Endodermal cell (in vitro differentiated cells): ENCODE data around the gene RPN1. TPM values are rescaled to one million over a fixed set of nuclear protein-coding genes. Genes with fewer than 3 reads are reported as not detected.
A peak's percentile ranks its signal among the peaks of the same experiment; 100 is the strongest.

Experiments used
- DNase-seq: peaks from one replicate; pipeline ENCODE4 v3.0.0-alpha.2; 2017
- H3K27ac ChIP-seq: 2 replicates; pipeline ENCODE4 v1.5.1; 2013; ENCODE audit warnings: mild to moderate bottlenecking, low read depth, low read length, moderate library complexity
- H3K27me3 ChIP-seq: 2 replicates; pipeline ENCODE4 v1.6.1; 2013; ENCODE audit warnings: mild to moderate bottlenecking, low read length, moderate library complexity; ENCODE audit not compliant: insufficient read depth, control insufficient read depth, poor library complexity, severe bottlenecking
- H3K36me3 ChIP-seq: 2 replicates; pipeline ENCODE4 v1.7.0; 2013; ENCODE audit warnings: mild to moderate bottlenecking, low read length, moderate library complexity; ENCODE audit not compliant: control insufficient read depth, insufficient read depth
- H3K4me1 ChIP-seq: one replicate; pipeline ENCODE4 v1.7.0; 2013; ENCODE audit warnings: low read length; ENCODE audit not compliant: control insufficient read depth, insufficient read depth
- H3K4me3 ChIP-seq: 2 replicates; pipeline ENCODE4 v1.5.1; 2013; ENCODE audit warnings: mild to moderate bottlenecking, low read length, moderate library complexity
- H3K9ac ChIP-seq: 2 replicates; pipeline ENCODE4 v1.6.1; 2013; ENCODE audit warnings: mild to moderate bottlenecking, low read length, moderate library complexity; ENCODE audit not compliant: poor library complexity, severe bottlenecking; ENCODE audit errors: extremely low read depth
- H3K9me3 ChIP-seq: 2 replicates; pipeline ENCODE4 v1.6.1; 2013; ENCODE audit warnings: mild to moderate bottlenecking, low read length, moderate library complexity; ENCODE audit not compliant: control insufficient read depth
- H3K27ac Mint-ChIP-seq: 2 replicates; pipeline ENCODE4 v1.8.0; 2020; ENCODE audit warnings: mixed read lengths
- H3K27me3 Mint-ChIP-seq: 2 replicates; pipeline ENCODE4 v1.8.0; 2021; ENCODE audit warnings: mild to moderate bottlenecking, mixed read lengths; ENCODE audit not compliant: insufficient read depth
- H3K36me3 Mint-ChIP-seq: 2 replicates; pipeline ENCODE4 v1.8.0; 2020; ENCODE audit warnings: low read depth, mixed read lengths
- H3K4me1 Mint-ChIP-seq: 2 replicates; pipeline ENCODE4 v1.8.0; 2020; ENCODE audit warnings: mixed read lengths
- H3K4me3 Mint-ChIP-seq: 2 replicates; pipeline ENCODE4 v1.8.0; 2020; ENCODE audit warnings: mild to moderate bottlenecking, moderate library complexity, mixed read lengths
- H3K9me3 Mint-ChIP-seq: 2 replicates; pipeline ENCODE4 v1.8.0; 2020; ENCODE audit warnings: mild to moderate bottlenecking, mixed read lengths
- WGBS, 2 experiments: methylation state at CpG; one replicate each; pipeline versions ENCODE4 v1.1.5 to v1.1.7; 2013; ENCODE audit warnings: missing lambda C conversion rate in 2 of 2, mixed read lengths in 1 of 2; ENCODE audit not compliant: insufficient coverage in 1 of 2, insufficient read length in 1 of 2; 5-methylcytosine and 5-hydroxymethylcytosine counted together
- total RNA-seq, 2 donors: library from RNA; stranded (reverse); fragmentation: NEBNext Ultra II Directional in 1 of 2; extraction: Animal tissue kit (Norgen Biotek cat#: 25700) in 1 of 2; gene quantifications; 2 replicates in 1 of 2; 3 replicates in 1 of 2; pipeline ENCODE4 v1.2.1, GENCODE V29; 2021
- TF ChIP-seq, protein P1 (sequence below): fragments of 200-600 bp; sonication (generic); conservative IDR thresholded peaks from 2 replicates; pipeline ENCODE4 v1.5.0; 2021; ENCODE audit warnings: antibody characterized with exemption, mild to moderate bottlenecking

RPN1 gene
- total RNA-seq, 2 donors from 2014 or later = 197 to 210 TPM

GRCh38 chr3:128577711-128578110, 72.9 kb downstream of the RPN1 start:
- H3K27ac ChIP-seq = no peak overlapping the region
- no peaks in the 10 kb centered on the region for H3K36me3 Mint-ChIP-seq
- H3K27me3 Mint-ChIP-seq = no peaks in the 10 kb centered on the region
- no peaks in the 10 kb centered on the region for H3K36me3 ChIP-seq
- peaks cover 8% of the 10 kb centered on the region for H3K9me3 ChIP-seq
- H3K4me3 Mint-ChIP-seq = no peak overlapping the region
- H3K27me3 ChIP-seq = no peaks in the 10 kb centered on the region
- H3K4me3 ChIP-seq = no peak overlapping the region
- WGBS, 2 experiments = 18 to 50% methylated on average over 4 to 10 of the region's 10 CpGs
- H3K27ac Mint-ChIP-seq = peak overlapping the region; percentile 88
- no peak overlapping the region for H3K9ac ChIP-seq
- H3K4me1 ChIP-seq = peaks cover 24% of the 10 kb centered on the region
- DNase-seq = peak; percentile 85
- H3K9me3 Mint-ChIP-seq = peaks cover 13% of the 10 kb centered on the region
- H3K4me1 Mint-ChIP-seq = peaks cover 39% of the 10 kb centered on the region
- TF ChIP-seq, protein P1, sequence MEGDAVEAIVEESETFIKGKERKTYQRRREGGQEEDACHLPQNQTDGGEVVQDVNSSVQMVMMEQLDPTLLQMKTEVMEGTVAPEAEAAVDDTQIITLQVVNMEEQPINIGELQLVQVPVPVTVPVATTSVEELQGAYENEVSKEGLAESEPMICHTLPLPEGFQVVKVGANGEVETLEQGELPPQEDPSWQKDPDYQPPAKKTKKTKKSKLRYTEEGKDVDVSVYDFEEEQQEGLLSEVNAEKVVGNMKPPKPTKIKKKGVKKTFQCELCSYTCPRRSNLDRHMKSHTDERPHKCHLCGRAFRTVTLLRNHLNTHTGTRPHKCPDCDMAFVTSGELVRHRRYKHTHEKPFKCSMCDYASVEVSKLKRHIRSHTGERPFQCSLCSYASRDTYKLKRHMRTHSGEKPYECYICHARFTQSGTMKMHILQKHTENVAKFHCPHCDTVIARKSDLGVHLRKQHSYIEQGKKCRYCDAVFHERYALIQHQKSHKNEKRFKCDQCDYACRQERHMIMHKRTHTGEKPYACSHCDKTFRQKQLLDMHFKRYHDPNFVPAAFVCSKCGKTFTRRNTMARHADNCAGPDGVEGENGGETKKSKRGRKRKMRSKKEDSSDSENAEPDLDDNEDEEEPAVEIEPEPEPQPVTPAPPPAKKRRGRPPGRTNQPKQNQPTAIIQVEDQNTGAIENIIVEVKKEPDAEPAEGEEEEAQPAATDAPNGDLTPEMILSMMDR = no peak

GRCh38 chr3:128576290-128576689, 74.3 kb downstream of the RPN1 start:
- no peaks in the 10 kb centered on the region for H3K36me3 Mint-ChIP-seq
- WGBS, 2 experiments = 93 to 100% methylated on average over 4 to 10 of the region's 10 CpGs
- no peak overlapping the region for H3K27ac Mint-ChIP-seq

DNA sequence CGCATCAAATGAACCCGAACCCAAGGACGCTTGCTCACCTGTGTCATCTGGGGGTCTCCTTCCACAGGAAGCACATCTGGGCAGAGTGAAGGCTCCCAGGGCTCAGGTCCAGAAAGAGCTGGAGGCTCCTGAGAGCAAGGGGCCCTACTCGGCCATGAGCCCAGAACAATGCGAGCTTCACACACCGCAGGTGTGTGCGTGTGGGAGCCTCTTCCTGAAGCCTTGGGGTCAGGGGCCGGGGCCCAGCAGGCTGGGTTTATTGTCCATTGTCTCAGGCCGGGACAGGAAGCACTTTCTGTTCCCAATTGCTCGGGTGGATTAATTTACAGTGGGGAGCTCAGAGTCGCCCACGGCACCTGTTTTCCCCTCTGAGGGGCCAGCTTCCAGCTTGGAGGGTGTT, 74.8 kb downstream of the RPN1 start:
- peaks cover 30% of the 10 kb centered on the region for H3K4me1 Mint-ChIP-seq
- Histone ChIP-seq H3K9me3 (peaks cover 8% of the 10 kb centered on the region), H3K4me1 (peaks cover 16% of the 10 kb centered on the region), H3K36me3 (no peaks in the 10 kb centered on the region), H3K4me3 (no peak overlapping the region), H3K27ac (no peak overlapping the region), H3K27me3 (no peaks in the 10 kb centered on the region), H3K9ac (no peak overlapping the region)
- whole genome bisulfite sequencing, 2 experiments = 87 to 88% methylated on average over 10 to 12 of the region's 12 CpGs
- H3K4me3 Mint-ChIP-seq = no peak overlapping the region
- peaks cover 9% of the 10 kb centered on the region for H3K9me3 Mint-ChIP-seq
- no peaks in the 10 kb centered on the region for H3K27me3 Mint-ChIP-seq
- no peaks in the 10 kb centered on the region for H3K36me3 Mint-ChIP-seq
- TF ChIP-seq, protein P1 = no peak
- no peak for DNase-seq
- no peak overlapping the region for H3K27ac Mint-ChIP-seq

More at GRCh38 chr3:128576290-128576689, 74.3 kb downstream of the RPN1 start:
- Histone ChIP-seq H3K9me3 (peaks cover 8% of the 10 kb centered on the region), H3K27ac (no peak overlapping the region), H3K4me1 (peaks cover 20% of the 10 kb centered on the region), H3K36me3 (no peaks in the 10 kb centered on the region), H3K4me3 (no peak overlapping the region), H3K9ac (no peak overlapping the region), H3K27me3 (no peaks in the 10 kb centered on the region)
- H3K4me3 Mint-ChIP-seq = no peak overlapping the region
- no peak for DNase-seq
- TF ChIP-seq, protein P1 = no peak
- no peaks in the 10 kb centered on the region for H3K27me3 Mint-ChIP-seq
- H3K9me3 Mint-ChIP-seq = peaks cover 13% of the 10 kb centered on the region
- H3K4me1 Mint-ChIP-seq = peaks cover 35% of the 10 kb centered on the region
